Endothelial cell of umbilical vein (primary cell): ENCODE measurements around the gene COL6A2. TPM values are rescaled to one million over a fixed set of nuclear protein-coding genes. Genes with fewer than 3 reads are reported as not detected.

Experiments used
- BruUV-seq: library from RNA; stranded (reverse); fragments of 400-500 nt; replicated peaks from 2 replicates; lab custom pipeline; 2021; lab: Mats Ljungman, UMichigan
- CTCF ChIA-PET: fragments of 300-600, 350-600 bp; sonication (Branson Sonifier 250); formaldehyde crosslinking; loops from one replicate; lab custom pipeline; 2021; ENCODE audit warnings: antibody characterized with exemption, inconsistent platforms; lab: Charles Lee
- POLR2A ChIA-PET: fragments of 300-600, 350-600 bp; sonication (Branson Sonifier 250); formaldehyde crosslinking; loops from one replicate; lab custom pipeline; 2021; ENCODE audit warnings: antibody characterized with exemption, inconsistent platforms; lab: Charles Lee
- DNase-seq: peaks from one replicate; pipeline ENCODE4 v3.0.0-alpha.2; 2011; ENCODE audit warnings: low read depth, low spot score
- FAIRE-seq: peaks from 2 replicates; lab custom pipeline; 2011; peaks lifted over from hg19 to GRCh38; lab: Jason Lieb, UNC
- H2AFZ ChIP-seq: 2 replicates; pipeline ENCODE4 v1.6.0; 2012; ENCODE audit warnings: low read depth, low read length, control low read depth, inconsistent platforms
- H3K27ac ChIP-seq: 2 replicates; pipeline ENCODE4 v1.5.1; 2011; ENCODE audit warnings: low read depth, mild to moderate bottlenecking, control low read depth, low read length, moderate library complexity; ENCODE audit not compliant: insufficient read depth
- H3K27me3 ChIP-seq, 2 experiments: 2 replicates each; pipeline versions ENCODE4 v1.6.0 to v1.6.1; 2011; ENCODE audit warnings: low read length in 2 of 2, mixed read lengths in 1 of 2; ENCODE audit not compliant: control insufficient read depth in 2 of 2, insufficient read depth in 2 of 2
- H3K36me3 ChIP-seq, 2 experiments: 2 replicates in 1 of 2; 3 replicates in 1 of 2; pipeline ENCODE4 v1.5.1; 2011; ENCODE audit warnings: low read length in 2 of 2, mild to moderate bottlenecking in 1 of 2, moderate library complexity in 1 of 2; ENCODE audit not compliant: control insufficient read depth in 2 of 2, insufficient read depth in 2 of 2; ENCODE audit errors: extremely low read depth in 1 of 2
- H3K4me1 ChIP-seq: 3 replicates; pipeline ENCODE4 v1.5.1; 2011; ENCODE audit warnings: mild to moderate bottlenecking, low read length; ENCODE audit not compliant: control insufficient read depth, insufficient read depth; ENCODE audit errors: extremely low read depth
- H3K4me2 ChIP-seq: 2 replicates; pipeline ENCODE4 v1.6.1; 2011; ENCODE audit warnings: low read length, control low read depth, mixed read lengths; ENCODE audit not compliant: insufficient read depth
- H3K4me3 ChIP-seq, 3 experiments: fragments of 200-600 bp in 1 of 3; sonication (generic), shearing (Covaris generic) in 1 of 3; replicated peaks in 1 of 3; 2 replicates each; pipeline ENCODE4 v1.5.1; 2011 to 2016; ENCODE audit warnings: control low read depth in 3 of 3, low read length in 3 of 3, mild to moderate bottlenecking in 2 of 3, inconsistent platforms in 1 of 3, low read depth in 1 of 3, moderate library complexity in 1 of 3; ENCODE audit not compliant: insufficient read depth in 1 of 3
- H3K79me2 ChIP-seq: 2 replicates; pipeline ENCODE4 v1.6.0; 2012; ENCODE audit warnings: low read length, inconsistent platforms; ENCODE audit not compliant: control insufficient read depth, insufficient read depth
- H3K9ac ChIP-seq: replicated peaks from 2 replicates; pipeline ENCODE3; 2011; ENCODE audit warnings: low read length, control low read depth; ENCODE audit not compliant: insufficient read depth; ENCODE audit errors: extremely low read depth
- H3K9me1 ChIP-seq: replicated peaks from 3 replicates; pipeline ENCODE4 v1.6.0; 2011; ENCODE audit warnings: mild to moderate bottlenecking, low read length; ENCODE audit not compliant: control insufficient read depth, insufficient read depth; ENCODE audit errors: extremely low read depth
- H3K9me3 ChIP-seq: replicated peaks from 2 replicates; pipeline ENCODE4 v1.5.1; 2012; ENCODE audit warnings: low read length, inconsistent platforms; ENCODE audit not compliant: control insufficient read depth, insufficient read depth
- H4K20me1 ChIP-seq: replicated peaks from 2 replicates; pipeline ENCODE3; 2011; ENCODE audit warnings: mild to moderate bottlenecking, low read length; ENCODE audit not compliant: control insufficient read depth, insufficient read depth; ENCODE audit errors: extremely low read depth
- CTCF ChIP-seq, 2 donors: IDR thresholded peaks; 1 replicate in 1 of 2; 2 replicates in 1 of 2; pipeline ENCODE4 v1.5.1; 2011; ENCODE audit warnings: low read length in 2 of 2, mild to moderate bottlenecking in 2 of 2, moderate library complexity in 2 of 2, control low read depth in 1 of 2, inconsistent platforms in 1 of 2, low read depth in 1 of 2; ENCODE audit not compliant: insufficient read depth in 1 of 2; ENCODE audit errors: extremely low read depth in 1 of 2
- EZH2 ChIP-seq: IDR thresholded peaks from 2 replicates; pipeline ENCODE4 v1.6.1; 2012; ENCODE audit warnings: borderline replicate concordance, low read depth, mild to moderate bottlenecking, moderate library complexity, low read length, inconsistent platforms; ENCODE audit not compliant: severe bottlenecking
- FOS ChIP-seq: IDR thresholded peaks from 2 replicates; pipeline ENCODE4 v1.6.1; 2011; ENCODE audit warnings: mild to moderate bottlenecking, low read length, moderate library complexity, borderline replicate concordance; ENCODE audit not compliant: insufficient read depth
- GATA2 ChIP-seq: IDR thresholded peaks from 2 replicates; pipeline ENCODE4 v1.7.0; 2011; ENCODE audit warnings: low read depth, mild to moderate bottlenecking, moderate library complexity, mixed read lengths, low read length; ENCODE audit not compliant: insufficient read length, insufficient read depth
- JUN ChIP-seq: IDR thresholded peaks from 2 replicates; pipeline ENCODE4 v1.6.1; 2011; ENCODE audit warnings: borderline replicate concordance, low read depth; ENCODE audit not compliant: insufficient read length, insufficient read depth
- MYC ChIP-seq: IDR thresholded peaks from one replicate; pipeline ENCODE4 v1.6.1; 2011; ENCODE audit warnings: mild to moderate bottlenecking, low read depth, low read length
- POLR2A ChIP-seq: IDR thresholded peaks from 2 replicates; pipeline ENCODE4 v1.6.1; 2012; ENCODE audit warnings: low read depth, mild to moderate bottlenecking, control low read depth, low read length
- POLR2AphosphoS5 ChIP-seq: IDR thresholded peaks from 2 replicates; pipeline ENCODE4 v1.6.1; 2012; ENCODE audit warnings: low read depth, mild to moderate bottlenecking, control low read depth, low read length, moderate library complexity; ENCODE audit not compliant: insufficient read depth
- dilution Hi-C: fragments of 300-500 bp; cut with MboI; formaldehyde crosslinking; loops from one replicate; pipeline ENCODE4 v1.15.0; 2019; ENCODE audit warnings: low sequenced_read_pairs; ENCODE audit not compliant: extremely low pct_ligation_motif_present
- intact Hi-C: fragments of 100-400 bp; cut with micrococcal nuclease; formaldehyde crosslinking; loops from one replicate; pipeline ENCODE4 v1.10.0; 2022
- polyA plus RNA-seq, 4 experiments: library from polyadenylated mRNA; depleted of rRNA in 3 of 4; stranded (reverse) in 3 of 4; unstranded in 1 of 4; fragments of >200 nt; gene quantifications; 2 replicates each; pipeline versions ENCODE4 v1.2.1 to v1.2.3, GENCODE V29; 2011 to 2012; ENCODE audit warnings: missing spikeins in 1 of 4
- total RNA-seq: library from RNA; stranded (reverse); gene quantifications from 2 replicates; pipeline ENCODE4 v1.2.3, GENCODE V29; 2021
- TF ChIP-seq, protein P1 (sequence below): IDR thresholded peaks from 2 replicates; pipeline ENCODE4 v1.6.1; 2011; ENCODE audit not compliant: insufficient read depth, insufficient read length

The COL6A2 gene
- total and polyA plus RNA-seq, 2 donors (not counting 3 experiments of a cell fraction or from before 2014, with no cell fraction given), result 3.4 to 6.1 TPM

DNA sequence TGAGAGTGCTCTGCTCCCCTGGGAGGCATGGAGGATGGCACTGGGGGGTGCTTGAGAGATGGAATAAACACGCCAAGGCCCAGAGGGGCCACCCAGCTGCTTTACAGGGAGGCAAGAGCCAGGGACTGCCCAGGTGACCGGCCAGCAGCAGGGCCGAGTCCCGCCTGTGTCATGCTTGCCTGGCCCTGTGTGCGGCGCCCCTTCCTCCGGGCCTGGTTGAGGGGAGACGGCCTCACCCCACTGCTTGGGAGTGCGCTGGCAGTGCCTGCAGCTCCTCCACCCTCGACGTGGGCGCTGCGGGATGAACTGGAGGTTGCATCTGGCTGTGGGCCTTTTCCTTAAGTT is 33.1 kb upstream of the COL6A2 start:
- ChIA-PET POLR2A (no interaction called here), CTCF (no interaction called here)
- Histone ChIP-seq H3K9me3 (no peaks in the 10 kb centered on the region), H3K27ac (no peak overlapping the region), H3K9ac (no peak overlapping the region), H3K36me3 (no peaks in the 10 kb centered on the region), H3K27me3 (peaks cover 20 to 23% of the 10 kb centered on the region in 2 experiments), H4K20me1 (no peaks in the 10 kb centered on the region), H3K79me2 (no peaks in the 10 kb centered on the region), H3K4me2 (no peak overlapping the region), H2AFZ (no peak overlapping the region), H3K4me1 (no peaks in the 10 kb centered on the region), H3K4me3 (no peak overlapping the region), H3K9me1 (no peaks in the 10 kb centered on the region)
- DNase-seq (no peak), FAIRE-seq (no peak)
- dilution Hi-C loops (no loop called here), intact Hi-C loops (no loop called here)
- BruUV-seq, result no TSS peak
- TF ChIP-seq FOS, result no peak
- TF ChIP-seq, protein P1, sequence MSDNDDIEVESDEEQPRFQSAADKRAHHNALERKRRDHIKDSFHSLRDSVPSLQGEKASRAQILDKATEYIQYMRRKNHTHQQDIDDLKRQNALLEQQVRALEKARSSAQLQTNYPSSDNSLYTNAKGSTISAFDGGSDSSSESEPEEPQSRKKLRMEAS, result no peak
- no peak for TF ChIP-seq EZH2
- TF ChIP-seq CTCF (IDR thresholded peaks at IDR 0.05; ENCODE audit: extremely low read depth in 1 of 2, insufficient read depth in 1 of 2, low read depth in 1 of 2, low read length in 2 of 2), result no peak
- no peak for TF ChIP-seq GATA2
- no peak for TF ChIP-seq POLR2A
- no peak for TF ChIP-seq MYC
- TF ChIP-seq POLR2AphosphoS5, result no peak
- TF ChIP-seq JUN, result no peak
